HFFc6 (cell line): ENCODE measurements around the gene DNAH6. TPM values are rescaled to one million over a fixed set of nuclear protein-coding genes. Genes with fewer than 3 reads are reported as not detected.
"Not testable (repeated sequence)": the region's sequence is repeated elsewhere in the genome, so short reads cannot be mapped to it uniquely, and the experiment has no call there.

ENCODE experiments used
- DNase-seq: peaks from one replicate; pipeline ENCODE4 v3.0.0-alpha.2; 2018
- H3K27ac Mint-ChIP-seq: 2 replicates; pipeline ENCODE4 v1.8.0; 2020; ENCODE audit warnings: mild to moderate bottlenecking, mixed read lengths
- H3K27me3 Mint-ChIP-seq: 2 replicates; pipeline ENCODE4 v1.8.0; 2021; ENCODE audit warnings: mild to moderate bottlenecking, moderate library complexity, mixed read lengths; ENCODE audit not compliant: insufficient read depth
- H3K36me3 Mint-ChIP-seq: 2 replicates; pipeline ENCODE4 v1.8.0; 2021; ENCODE audit warnings: low read depth, mixed read lengths
- H3K4me1 Mint-ChIP-seq: 2 replicates; pipeline ENCODE4 v1.8.0; 2020; ENCODE audit warnings: low read depth, mixed read lengths
- H3K4me3 Mint-ChIP-seq: 2 replicates; pipeline ENCODE4 v1.8.0; 2020; ENCODE audit warnings: mild to moderate bottlenecking, moderate library complexity, mixed read lengths
- H3K9me3 Mint-ChIP-seq: 2 replicates; pipeline ENCODE4 v1.8.0; 2020; ENCODE audit warnings: mild to moderate bottlenecking, mixed read lengths
- total RNA-seq, 6 experiments: library from RNA; stranded (reverse); fragmentation: NEBNext Ultra II Directional; extraction: Animal tissue kit (Norgen Biotek cat#: 25700); gene quantifications; 2 replicates in 1 of 6; 3 replicates in 5 of 6; pipeline ENCODE4 v1.2.3, GENCODE V29; 2021
- TF ChIP-seq, protein P1 (sequence below): fragments of 200-600 bp; sonication (generic); IDR thresholded peaks from 2 replicates; pipeline ENCODE4 v1.5.0; 2021; ENCODE audit warnings: antibody characterized with exemption, mild to moderate bottlenecking

The DNAH6 gene
- total RNA-seq, 6 experiments from 2014 or later, result 0.05 to 0.46 (median 0.05) TPM; not detected in 1

DNA sequence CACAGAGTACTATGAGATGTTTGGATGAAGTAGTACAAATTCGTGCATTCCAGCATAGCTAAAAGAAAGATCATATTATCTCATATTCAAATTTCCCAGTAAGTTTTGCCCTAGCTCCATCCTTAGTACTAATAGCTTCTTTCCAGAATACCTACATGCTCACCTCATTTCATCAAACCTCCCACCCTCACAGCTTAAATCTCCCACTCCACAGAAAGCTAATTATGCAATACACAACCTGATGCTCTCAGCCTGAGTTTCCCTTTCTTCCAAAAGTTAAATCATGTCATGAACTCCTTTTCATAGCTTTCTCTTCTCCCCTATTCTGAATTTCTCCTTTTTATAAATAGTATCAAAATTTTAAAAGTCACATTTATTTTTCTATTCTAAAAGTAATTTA, 34.6 kb downstream of the DNAH6 start:
- Mint-ChIP-seq H3K4me3 (no peak overlapping the region), H3K36me3 (no peaks in the 10 kb centered on the region), H3K9me3 (no peaks in the 10 kb centered on the region), H3K27me3 (peaks cover 3% of the 10 kb centered on the region; the same call in 1 of the 2 replicates), H3K4me1 (peaks cover 10% of the 10 kb centered on the region), H3K27ac (no peak overlapping the region)
- TF ChIP-seq, protein P1, sequence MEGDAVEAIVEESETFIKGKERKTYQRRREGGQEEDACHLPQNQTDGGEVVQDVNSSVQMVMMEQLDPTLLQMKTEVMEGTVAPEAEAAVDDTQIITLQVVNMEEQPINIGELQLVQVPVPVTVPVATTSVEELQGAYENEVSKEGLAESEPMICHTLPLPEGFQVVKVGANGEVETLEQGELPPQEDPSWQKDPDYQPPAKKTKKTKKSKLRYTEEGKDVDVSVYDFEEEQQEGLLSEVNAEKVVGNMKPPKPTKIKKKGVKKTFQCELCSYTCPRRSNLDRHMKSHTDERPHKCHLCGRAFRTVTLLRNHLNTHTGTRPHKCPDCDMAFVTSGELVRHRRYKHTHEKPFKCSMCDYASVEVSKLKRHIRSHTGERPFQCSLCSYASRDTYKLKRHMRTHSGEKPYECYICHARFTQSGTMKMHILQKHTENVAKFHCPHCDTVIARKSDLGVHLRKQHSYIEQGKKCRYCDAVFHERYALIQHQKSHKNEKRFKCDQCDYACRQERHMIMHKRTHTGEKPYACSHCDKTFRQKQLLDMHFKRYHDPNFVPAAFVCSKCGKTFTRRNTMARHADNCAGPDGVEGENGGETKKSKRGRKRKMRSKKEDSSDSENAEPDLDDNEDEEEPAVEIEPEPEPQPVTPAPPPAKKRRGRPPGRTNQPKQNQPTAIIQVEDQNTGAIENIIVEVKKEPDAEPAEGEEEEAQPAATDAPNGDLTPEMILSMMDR, result no peak
- DNase-seq, result no peak

DNA sequence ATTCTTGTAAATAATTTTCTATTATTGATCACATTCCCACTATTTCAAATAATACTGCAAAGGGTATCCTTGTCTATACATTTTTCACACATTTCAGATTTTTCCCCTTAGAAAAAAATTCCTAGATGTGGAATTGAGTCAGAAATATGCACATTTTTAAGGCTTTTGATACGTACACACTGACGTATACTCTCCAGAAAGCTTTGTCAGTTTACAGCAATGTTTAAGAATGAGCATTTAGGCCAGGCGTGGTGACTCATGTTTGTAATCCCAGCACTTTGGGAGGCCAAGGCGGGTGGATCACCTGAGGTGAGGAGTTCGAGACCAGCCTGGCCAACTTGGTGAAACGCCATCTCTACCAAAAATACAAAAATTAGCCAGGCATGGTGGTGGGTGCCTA, 35.2 kb downstream of the DNAH6 start:
- not testable (repeated sequence) for H3K27ac Mint-ChIP-seq, H3K9me3 Mint-ChIP-seq, H3K4me3 Mint-ChIP-seq, H3K36me3 Mint-ChIP-seq, DNase-seq, H3K27me3 Mint-ChIP-seq
- peaks cover 12% of the 10 kb centered on the region for H3K4me1 Mint-ChIP-seq

DNA sequence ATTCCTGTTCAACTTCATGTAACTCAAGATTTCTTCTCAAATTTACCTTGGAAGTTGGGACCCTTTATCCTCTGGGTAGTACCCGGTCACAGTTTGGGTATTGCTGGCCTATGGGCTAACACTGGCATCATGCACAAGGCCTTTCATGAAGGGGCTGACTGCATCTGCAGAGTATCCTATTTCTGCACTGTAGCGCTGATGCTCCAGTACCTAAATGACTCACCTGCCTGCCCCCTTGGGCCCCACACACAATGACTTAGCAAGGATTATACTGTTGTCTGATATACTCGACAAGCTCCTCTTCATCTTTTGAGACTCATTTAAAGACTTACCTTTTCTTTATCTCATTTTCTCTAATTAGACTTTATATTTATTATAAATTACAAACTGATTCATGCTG, 39.9 kb downstream of the DNAH6 start:
- peaks cover 14% of the 10 kb centered on the region for H3K9me3 Mint-ChIP-seq
- peaks cover 12% of the 10 kb centered on the region for H3K4me1 Mint-ChIP-seq
- peaks cover 3% of the 10 kb centered on the region; the same call in 1 of the 2 replicates for H3K27me3 Mint-ChIP-seq
- H3K4me3 Mint-ChIP-seq, result no peak overlapping the region
- TF ChIP-seq, protein P1, result no peak
- no peak overlapping the region for H3K27ac Mint-ChIP-seq
- DNase-seq, result no peak
- H3K36me3 Mint-ChIP-seq, result no peaks in the 10 kb centered on the region

DNA sequence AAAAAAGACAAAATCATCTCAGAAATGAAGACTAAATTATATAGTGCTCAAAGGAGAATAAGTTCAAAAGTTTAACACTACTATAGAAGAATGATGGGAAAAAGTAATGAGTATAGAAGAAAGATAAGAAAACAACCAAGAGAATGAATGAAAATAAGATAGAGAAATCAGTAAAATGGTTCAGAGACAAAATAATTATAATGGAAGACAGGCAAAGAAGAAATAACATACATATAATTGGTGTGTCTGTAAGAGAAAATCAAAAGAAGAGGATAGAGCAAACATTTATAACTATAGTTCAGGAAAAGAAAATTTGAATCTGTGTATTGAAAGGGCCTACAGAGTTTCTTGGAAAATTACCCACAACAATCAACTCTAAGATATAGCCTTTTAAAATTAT, 43.5 kb downstream of the DNAH6 start:
- TF ChIP-seq, protein P1, result no peak
- no peak for DNase-seq
- Mint-ChIP-seq H3K36me3 (no peaks in the 10 kb centered on the region), H3K27me3 (peaks cover 1% of the 10 kb centered on the region), H3K4me1 (peaks cover 12% of the 10 kb centered on the region), H3K9me3 (peaks cover 14% of the 10 kb centered on the region), H3K27ac (no peak overlapping the region), H3K4me3 (no peak overlapping the region)

DNA sequence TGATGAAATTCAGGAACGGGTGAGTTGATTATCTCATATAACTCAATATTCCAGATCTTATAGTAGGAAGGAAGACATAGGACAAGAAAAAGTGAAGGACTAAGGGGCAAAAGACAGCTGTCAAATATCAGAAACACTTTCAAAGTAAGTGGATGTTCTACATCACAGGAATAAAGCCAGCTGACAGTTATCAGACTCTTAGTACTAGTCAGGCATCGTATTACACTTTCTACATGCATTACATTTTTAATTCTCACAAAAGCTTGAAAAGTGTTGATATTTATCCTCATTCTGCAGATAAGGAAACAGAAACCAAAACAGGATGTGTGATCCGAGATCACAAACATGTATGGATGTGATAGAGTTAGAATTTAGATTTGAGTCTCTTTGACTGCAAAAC, 63.4 kb downstream of the DNAH6 start:
- TF ChIP-seq, protein P1, result no peak
- Mint-ChIP-seq H3K27ac (no peak overlapping the region), H3K4me1 (no peaks in the 10 kb centered on the region), H3K4me3 (no peak overlapping the region), H3K9me3 (no peaks in the 10 kb centered on the region), H3K36me3 (no peaks in the 10 kb centered on the region), H3K27me3 (peaks cover 5% of the 10 kb centered on the region; the same call in 1 of the 2 replicates)
- no peak for DNase-seq

DNA sequence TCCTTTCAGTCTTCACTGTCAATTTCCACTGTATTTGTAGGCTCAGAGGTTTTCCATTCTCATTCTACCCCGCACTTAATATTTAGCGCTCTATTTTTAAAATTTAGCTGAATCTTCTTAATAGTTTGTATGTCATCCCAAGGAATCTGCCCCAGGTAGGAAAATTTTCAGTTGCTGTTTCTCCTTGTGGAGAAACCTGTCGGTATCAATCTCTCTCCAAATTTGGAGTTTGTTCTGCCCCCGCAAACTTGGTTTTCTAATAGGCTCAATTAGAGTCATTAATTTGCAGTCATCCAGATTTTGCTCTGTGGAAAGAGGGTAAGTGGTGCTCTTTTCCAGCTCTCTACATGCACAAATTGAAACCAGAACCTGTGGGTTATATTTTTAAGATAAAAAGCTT, 87.6 kb downstream of the DNAH6 start:
- Mint-ChIP-seq H3K4me3 (no peak overlapping the region), H3K27me3 (peaks cover 8% of the 10 kb centered on the region; the same call in 1 of the 2 replicates), H3K27ac (no peak overlapping the region), H3K4me1 (no peaks in the 10 kb centered on the region), H3K9me3 (peaks cover 2% of the 10 kb centered on the region; the same call in 1 of the 2 replicates), H3K36me3 (no peaks in the 10 kb centered on the region)
- TF ChIP-seq, protein P1, result no peak
- no peak for DNase-seq
